ENCODE measurements around the gene RORB. TPM values are rescaled to one million over a fixed set of nuclear protein-coding genes. Genes with fewer than 3 reads are reported as not detected.

The RORB gene
- total RNA-seq, 1 experiment from 2014 or later: 0.08 TPM

- ChIA-PET CTCF (no interaction called here), POLR2A (interaction anchor here (0.5 kb wide), 1 partner anchor 483 kb away, joined by 5 read pairs; no protein-coding TSS in a partner anchor)
- Histone ChIP-seq H3K9me3 (ENCODE audit: control insufficient read depth, insufficient read depth, low read depth, low read length) (no peaks in the 10 kb centered on the region), H3K27me3 (ENCODE audit: control insufficient read depth, insufficient read depth, low read length) (no peaks in the 10 kb centered on the region), H3K4me3 (ENCODE audit: low read depth in 2 of 2, low read length in 2 of 2) (no peak overlapping the region), H3K27ac (ENCODE audit: low read length) (no peak overlapping the region), H3K36me3 (ENCODE audit: control insufficient read depth, insufficient read depth, low read length) (no peaks in the 10 kb centered on the region), H3K4me1 (ENCODE audit: control insufficient read depth, insufficient read depth, low read length) (no peaks in the 10 kb centered on the region)
- DNase-seq (ENCODE audit: low read depth, low spot score): no peak
- intact Hi-C loops (cut with micrococcal nuclease; ENCODE audit: unreplicated experiment): loop anchor here (5.0 kb wide), 1 partner anchor 51 kb away; no protein-coding TSS in a partner anchor
- no peak for TF ChIP-seq SIN3A (IDR thresholded peaks at IDR 0.05; ENCODE audit: borderline replicate concordance, insufficient read depth, low read depth, low read length)
- TF ChIP-seq, protein P1, sequence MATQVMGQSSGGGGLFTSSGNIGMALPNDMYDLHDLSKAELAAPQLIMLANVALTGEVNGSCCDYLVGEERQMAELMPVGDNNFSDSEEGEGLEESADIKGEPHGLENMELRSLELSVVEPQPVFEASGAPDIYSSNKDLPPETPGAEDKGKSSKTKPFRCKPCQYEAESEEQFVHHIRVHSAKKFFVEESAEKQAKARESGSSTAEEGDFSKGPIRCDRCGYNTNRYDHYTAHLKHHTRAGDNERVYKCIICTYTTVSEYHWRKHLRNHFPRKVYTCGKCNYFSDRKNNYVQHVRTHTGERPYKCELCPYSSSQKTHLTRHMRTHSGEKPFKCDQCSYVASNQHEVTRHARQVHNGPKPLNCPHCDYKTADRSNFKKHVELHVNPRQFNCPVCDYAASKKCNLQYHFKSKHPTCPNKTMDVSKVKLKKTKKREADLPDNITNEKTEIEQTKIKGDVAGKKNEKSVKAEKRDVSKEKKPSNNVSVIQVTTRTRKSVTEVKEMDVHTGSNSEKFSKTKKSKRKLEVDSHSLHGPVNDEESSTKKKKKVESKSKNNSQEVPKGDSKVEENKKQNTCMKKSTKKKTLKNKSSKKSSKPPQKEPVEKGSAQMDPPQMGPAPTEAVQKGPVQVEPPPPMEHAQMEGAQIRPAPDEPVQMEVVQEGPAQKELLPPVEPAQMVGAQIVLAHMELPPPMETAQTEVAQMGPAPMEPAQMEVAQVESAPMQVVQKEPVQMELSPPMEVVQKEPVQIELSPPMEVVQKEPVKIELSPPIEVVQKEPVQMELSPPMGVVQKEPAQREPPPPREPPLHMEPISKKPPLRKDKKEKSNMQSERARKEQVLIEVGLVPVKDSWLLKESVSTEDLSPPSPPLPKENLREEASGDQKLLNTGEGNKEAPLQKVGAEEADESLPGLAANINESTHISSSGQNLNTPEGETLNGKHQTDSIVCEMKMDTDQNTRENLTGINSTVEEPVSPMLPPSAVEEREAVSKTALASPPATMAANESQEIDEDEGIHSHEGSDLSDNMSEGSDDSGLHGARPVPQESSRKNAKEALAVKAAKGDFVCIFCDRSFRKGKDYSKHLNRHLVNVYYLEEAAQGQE (IDR thresholded peaks at IDR 0.05; ENCODE audit: insufficient read depth in 1 of 2, low read depth in 2 of 2, low read length in 1 of 2): no peak
- TF ChIP-seq, protein P2, sequence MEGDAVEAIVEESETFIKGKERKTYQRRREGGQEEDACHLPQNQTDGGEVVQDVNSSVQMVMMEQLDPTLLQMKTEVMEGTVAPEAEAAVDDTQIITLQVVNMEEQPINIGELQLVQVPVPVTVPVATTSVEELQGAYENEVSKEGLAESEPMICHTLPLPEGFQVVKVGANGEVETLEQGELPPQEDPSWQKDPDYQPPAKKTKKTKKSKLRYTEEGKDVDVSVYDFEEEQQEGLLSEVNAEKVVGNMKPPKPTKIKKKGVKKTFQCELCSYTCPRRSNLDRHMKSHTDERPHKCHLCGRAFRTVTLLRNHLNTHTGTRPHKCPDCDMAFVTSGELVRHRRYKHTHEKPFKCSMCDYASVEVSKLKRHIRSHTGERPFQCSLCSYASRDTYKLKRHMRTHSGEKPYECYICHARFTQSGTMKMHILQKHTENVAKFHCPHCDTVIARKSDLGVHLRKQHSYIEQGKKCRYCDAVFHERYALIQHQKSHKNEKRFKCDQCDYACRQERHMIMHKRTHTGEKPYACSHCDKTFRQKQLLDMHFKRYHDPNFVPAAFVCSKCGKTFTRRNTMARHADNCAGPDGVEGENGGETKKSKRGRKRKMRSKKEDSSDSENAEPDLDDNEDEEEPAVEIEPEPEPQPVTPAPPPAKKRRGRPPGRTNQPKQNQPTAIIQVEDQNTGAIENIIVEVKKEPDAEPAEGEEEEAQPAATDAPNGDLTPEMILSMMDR (IDR thresholded peaks at IDR 0.05): no peak
- TF ChIP-seq TCF7L2 (IDR thresholded peaks at IDR 0.05; ENCODE audit: low read depth, low read length): no peak
- TF ChIP-seq POLR2AphosphoS5 (IDR thresholded peaks at IDR 0.05; ENCODE audit: low read depth, low read length): no peak
- BruUV-seq (replicated peaks): no TSS peak
- ATAC-seq: no peak
- in situ Hi-C loops (cut with HindIII; ENCODE audit: low pct_unique_long_range_greater_than_20kb, low sequenced_read_pairs): no loop called here
These were observed 156.4 kb downstream of the RORB start for GRCh38 chr9:74653410-74654080.

- H3K4me1 ChIP-seq (ENCODE audit: control insufficient read depth, insufficient read depth, low read length): no peaks in the 10 kb centered on the region
- no peak overlapping the region for H3K4me3 ChIP-seq (ENCODE audit: low read depth in 2 of 2, low read length in 2 of 2)
- no peak for ATAC-seq
- no peaks in the 10 kb centered on the region for H3K36me3 ChIP-seq (ENCODE audit: control insufficient read depth, insufficient read depth, low read length)
- TF ChIP-seq, protein P2 (IDR thresholded peaks at IDR 0.05): no peak
- TF ChIP-seq POLR2AphosphoS5 (IDR thresholded peaks at IDR 0.05; ENCODE audit: low read depth, low read length) (no peak), TCF7L2 (IDR thresholded peaks at IDR 0.05; ENCODE audit: low read depth, low read length) (no peak), SIN3A (IDR thresholded peaks at IDR 0.05; ENCODE audit: borderline replicate concordance, insufficient read depth, low read depth, low read length) (no peak)
- TF ChIP-seq, protein P1 (IDR thresholded peaks at IDR 0.05; ENCODE audit: insufficient read depth in 1 of 2, low read depth in 2 of 2, low read length in 1 of 2): no peak
- no peaks in the 10 kb centered on the region for H3K9me3 ChIP-seq (ENCODE audit: control insufficient read depth, insufficient read depth, low read depth, low read length)
- H3K27me3 ChIP-seq (ENCODE audit: control insufficient read depth, insufficient read depth, low read length): no peaks in the 10 kb centered on the region
- H3K27ac ChIP-seq (ENCODE audit: low read length): no peak overlapping the region
- in situ Hi-C loops (cut with HindIII; ENCODE audit: low pct_unique_long_range_greater_than_20kb, low sequenced_read_pairs): no loop called here
- no peak for DNase-seq (ENCODE audit: low read depth, low spot score)
- intact Hi-C loops (cut with micrococcal nuclease; ENCODE audit: unreplicated experiment): no loop called here
- POLR2A ChIA-PET: no interaction called here
- CTCF ChIA-PET: no interaction called here
- no TSS peak for BruUV-seq (replicated peaks)
These were observed 165.5 kb downstream of the RORB start for GRCh38 chr9:74662674-74663073.

Measured in Panc1 (cell line).